ENCODE results near the gene GRAMD2A.

GRAMD2A gene

GRCh38 chr15:72136170-72137051 is 61.2 kb downstream of the GRAMD2A start:
- no peak for DNase-seq (ENCODE audit: low read depth)

GRCh38 chr15:72135719-72136118 is 61.9 kb downstream of the GRAMD2A start:
- no peak for DNase-seq (ENCODE audit: low read depth)

- no peak for DNase-seq (ENCODE audit: low read depth)
These were observed 64.4 kb downstream of the GRAMD2A start for GRCh38 chr15:72133211-72133610.

GRCh38 chr15:72131922-72132321 is 65.7 kb downstream of the GRAMD2A start:
- DNase-seq (ENCODE audit: low read depth), result no peak

GRCh38 chr15:72130272-72130671 is 67.3 kb downstream of the GRAMD2A start:
- DNase-seq (ENCODE audit: low read depth), result no peak

GRCh38 chr15:72128359-72128758 is 69.2 kb downstream of the GRAMD2A start:
- DNase-seq (ENCODE audit: low read depth), result no peak

GRCh38 chr15:72127724-72128322 is 69.8 kb downstream of the GRAMD2A start:
- no peak for DNase-seq (ENCODE audit: low read depth)

- DNase-seq (ENCODE audit: low read depth), result no peak
These were observed 73.4 kb downstream of the GRAMD2A start for GRCh38 chr15:72124218-72124617.

- peak; percentile 97 for DNase-seq (ENCODE audit: low read depth)
These were observed 79.3 kb downstream of the GRAMD2A start, which contains the start of the genes MYO9A and SENP8 for GRCh38 chr15:72118017-72118978. Gene MYO9A, minus strand, starts transcription at chr15:72118150. Its CDS starts 71,587 bp downstream, at chr15:72046563. Gene SENP8, plus strand, starts transcription at chr15:72118403. Its CDS starts 21,221 bp downstream, at chr15:72139624.

- DNase-seq (ENCODE audit: low read depth), result peak; percentile 61
These were observed 80.0 kb downstream of the GRAMD2A start for GRCh38 chr15:72117486-72118016.

- peak; percentile 14 for DNase-seq (ENCODE audit: low read depth)
These were observed 80.7 kb downstream of the GRAMD2A start for GRCh38 chr15:72116731-72117485.

GRCh38 chr15:72113347-72114031 is 84.1 kb downstream of the GRAMD2A start:
- DNase-seq (ENCODE audit: low read depth), result no peak

GRCh38 chr15:72112805-72113204 is 84.8 kb downstream of the GRAMD2A start:
- no peak for DNase-seq (ENCODE audit: low read depth)

GRCh38 chr15:72112116-72112515 is 85.5 kb downstream of the GRAMD2A start:
- DNase-seq (ENCODE audit: low read depth), result peak; percentile 8

- no peak for DNase-seq (ENCODE audit: low read depth)
These were observed 87.2 kb downstream of the GRAMD2A start for GRCh38 chr15:72110355-72110754.
